Measurements from ENCODE around the gene SHISA5.

GRCh38 chr3:48505146-48505545, 1.2 kb upstream of the SHISA5 start:
- no peak for TF ChIP-seq EZH2 (IDR thresholded peaks at IDR 0.05; ENCODE audit: borderline replicate concordance, insufficient read depth, low read depth, low read length, poor library complexity, severe bottlenecking)
- no peak for TF ChIP-seq CTCF (IDR thresholded peaks at IDR 0.05)

All from B cell (primary cell).